ENCODE data around the gene JMJD8.

DNA sequence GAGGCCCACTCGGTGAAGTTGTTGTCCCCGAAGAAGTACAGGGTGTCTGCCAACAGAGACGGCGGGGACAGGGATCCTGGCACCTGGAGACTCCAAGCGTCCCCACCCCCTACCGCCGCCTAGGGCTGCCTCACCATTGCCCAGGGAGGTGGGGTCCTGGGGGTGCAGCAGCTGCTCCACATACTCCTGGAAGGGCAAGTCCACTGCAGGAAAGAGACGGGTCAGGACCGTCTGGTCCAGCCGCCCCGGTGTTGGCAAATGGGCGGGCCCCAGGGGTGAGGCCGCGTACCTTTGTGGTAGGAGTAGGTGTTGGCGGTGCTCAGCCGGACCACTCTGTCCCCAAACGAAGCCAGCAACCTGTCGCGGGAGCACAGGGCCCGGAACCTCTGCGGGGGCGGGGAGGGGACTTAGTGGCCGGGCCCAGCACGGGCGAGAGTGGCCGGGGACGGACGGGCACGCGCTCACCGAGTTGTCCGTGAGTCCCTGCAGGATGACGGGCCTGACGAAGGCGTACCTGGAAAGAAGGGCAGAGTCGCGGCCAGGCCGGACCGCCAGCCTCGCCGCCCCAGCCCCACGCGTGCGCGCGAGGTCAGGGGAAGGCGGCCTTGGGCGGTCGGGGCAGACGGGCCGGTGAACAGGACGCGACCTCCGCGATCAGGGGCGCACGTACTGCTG, 601 bp downstream of the JMJD8 start:
- TF ChIP-seq POLR2A (IDR thresholded peaks at IDR 0.05) = no peak
- TF ChIP-seq, protein P1, sequence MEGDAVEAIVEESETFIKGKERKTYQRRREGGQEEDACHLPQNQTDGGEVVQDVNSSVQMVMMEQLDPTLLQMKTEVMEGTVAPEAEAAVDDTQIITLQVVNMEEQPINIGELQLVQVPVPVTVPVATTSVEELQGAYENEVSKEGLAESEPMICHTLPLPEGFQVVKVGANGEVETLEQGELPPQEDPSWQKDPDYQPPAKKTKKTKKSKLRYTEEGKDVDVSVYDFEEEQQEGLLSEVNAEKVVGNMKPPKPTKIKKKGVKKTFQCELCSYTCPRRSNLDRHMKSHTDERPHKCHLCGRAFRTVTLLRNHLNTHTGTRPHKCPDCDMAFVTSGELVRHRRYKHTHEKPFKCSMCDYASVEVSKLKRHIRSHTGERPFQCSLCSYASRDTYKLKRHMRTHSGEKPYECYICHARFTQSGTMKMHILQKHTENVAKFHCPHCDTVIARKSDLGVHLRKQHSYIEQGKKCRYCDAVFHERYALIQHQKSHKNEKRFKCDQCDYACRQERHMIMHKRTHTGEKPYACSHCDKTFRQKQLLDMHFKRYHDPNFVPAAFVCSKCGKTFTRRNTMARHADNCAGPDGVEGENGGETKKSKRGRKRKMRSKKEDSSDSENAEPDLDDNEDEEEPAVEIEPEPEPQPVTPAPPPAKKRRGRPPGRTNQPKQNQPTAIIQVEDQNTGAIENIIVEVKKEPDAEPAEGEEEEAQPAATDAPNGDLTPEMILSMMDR (IDR thresholded peaks at IDR 0.05) = no peak

Measured in thyroid gland (tissue), 4 donors.